ENCODE data around the gene CGREF1. TPM values are rescaled to one million over a fixed set of nuclear protein-coding genes. Genes with fewer than 3 reads are reported as not detected.

Gene CGREF1
- total RNA-seq, 2 donors from 2014 or later: 1.0 to 3.0 TPM

DNA sequence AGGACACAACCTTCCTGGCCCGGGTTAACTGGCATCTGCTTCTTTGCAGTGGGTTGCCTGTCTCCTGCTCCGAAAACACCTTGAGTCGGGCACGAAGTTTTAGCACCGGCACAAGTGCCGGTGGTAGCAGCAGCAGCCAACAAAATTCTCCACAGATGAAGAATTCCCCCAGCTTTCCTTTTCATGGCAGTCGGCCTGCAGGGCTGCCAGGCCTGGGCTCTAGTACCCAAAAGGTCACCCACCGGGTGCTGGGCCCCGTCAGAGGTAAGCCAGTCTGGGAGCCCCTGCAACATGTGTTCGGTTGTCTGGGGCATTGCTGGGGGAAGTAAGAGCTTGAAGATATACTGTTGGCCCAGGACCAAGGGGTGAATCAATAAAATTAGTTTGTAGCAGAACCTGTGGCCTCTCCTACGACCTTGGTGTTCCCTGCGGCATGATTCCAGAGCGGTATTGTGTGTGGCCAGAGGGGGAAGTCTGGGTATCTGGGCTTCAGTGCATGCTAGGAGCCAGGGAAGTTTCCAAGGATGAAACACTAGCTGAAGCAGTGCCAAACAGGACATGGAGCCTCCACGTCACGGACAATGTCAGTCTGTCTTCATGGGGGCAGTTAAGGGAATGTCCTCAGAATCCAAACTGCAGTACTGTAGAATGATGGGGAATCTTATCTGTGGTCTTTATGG, 59.6 kb downstream of the CGREF1 start:
- DNase-seq: peak in 3 of 4 donors; percentile 35 to 52 (median 42)
- H3K4me3 ChIP-seq: no peak overlapping the region
- H3K9me3 ChIP-seq: no peaks in the 10 kb centered on the region
- no peak for TF ChIP-seq POLR2A (IDR thresholded peaks at IDR 0.05)
- no peak for TF ChIP-seq CTCF (IDR thresholded peaks at IDR 0.05)
- peaks cover 0 to 2% of the 10 kb centered on the region in 2 donors for H3K36me3 ChIP-seq (replicated peaks in 1 of 2; ENCODE audit: insufficient read depth in 1 of 2, low read depth in 2 of 2)
- H3K27me3 ChIP-seq: no peaks in the 10 kb centered on the region
- H3K4me1 ChIP-seq: peaks cover 15% of the 10 kb centered on the region
- peak overlapping the region in 3 of 4 donors; percentile 31 to 50 (median 42) for H3K27ac ChIP-seq
- peak; percentile 54 for ATAC-seq
- intact Hi-C loops (cut with DNase I): no loop called here
- WGBS, 2 donors: 28 to 38% methylated on average over 4 to 15 of the region's 15 CpGs

DNA sequence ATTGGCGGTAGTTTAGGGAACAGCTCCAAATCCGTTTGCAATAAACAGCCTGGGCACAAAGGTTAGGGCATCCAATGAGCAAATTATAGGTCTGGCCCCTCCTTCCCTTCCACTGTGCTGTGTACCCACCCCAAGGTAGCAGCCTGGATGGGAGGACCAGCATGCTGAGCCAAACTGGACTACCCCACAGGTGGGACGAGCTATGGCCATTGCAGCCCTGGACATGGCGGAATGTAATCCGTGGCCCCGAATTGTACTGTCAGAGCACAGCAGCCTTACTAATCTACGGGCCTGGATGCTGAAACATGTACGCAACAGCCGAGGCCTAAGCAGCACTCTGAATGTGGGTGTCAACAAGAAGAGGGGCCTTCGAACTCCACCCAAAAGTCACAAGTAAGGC, 60.7 kb downstream of the CGREF1 start:
- intact Hi-C loops (cut with DNase I): no loop called here
- Histone ChIP-seq H3K4me3 (no peak overlapping the region), H3K4me1 (peaks cover 15% of the 10 kb centered on the region), H3K36me3 (replicated peaks in 1 of 2; ENCODE audit: insufficient read depth in 1 of 2, low read depth in 2 of 2) (peaks cover 0 to 2% of the 10 kb centered on the region in 2 donors), H3K27ac (no peak overlapping the region), H3K9me3 (no peaks in the 10 kb centered on the region), H3K27me3 (no peaks in the 10 kb centered on the region)
- ATAC-seq: no peak
- no peak for DNase-seq
- no peak for TF ChIP-seq POLR2A (IDR thresholded peaks at IDR 0.05)
- no peak for TF ChIP-seq CTCF (IDR thresholded peaks at IDR 0.05)
- 88 to 96% methylated on average over 10 of the region's 10 CpGs for WGBS, 2 donors

- Histone ChIP-seq H3K27ac (no peak overlapping the region), H3K9me3 (no peaks in the 10 kb centered on the region), H3K27me3 (no peaks in the 10 kb centered on the region), H3K36me3 (replicated peaks in 1 of 2; ENCODE audit: insufficient read depth in 1 of 2, low read depth in 2 of 2) (peaks cover 0 to 2% of the 10 kb centered on the region in 2 donors), H3K4me1 (peaks cover 21% of the 10 kb centered on the region), H3K4me3 (no peak overlapping the region)
- ATAC-seq (no peak), DNase-seq (no peak)
- 88 to 93% methylated on average over 6 of the region's 6 CpGs for WGBS, 2 donors
- TF ChIP-seq POLR2A (IDR thresholded peaks at IDR 0.05) (no peak), CTCF (IDR thresholded peaks at IDR 0.05) (no peak)
- intact Hi-C loops (cut with DNase I): no loop called here
Measured at GRCh38 chr2:27057184-27057583, 61.7 kb downstream of the CGREF1 start.

DNA sequence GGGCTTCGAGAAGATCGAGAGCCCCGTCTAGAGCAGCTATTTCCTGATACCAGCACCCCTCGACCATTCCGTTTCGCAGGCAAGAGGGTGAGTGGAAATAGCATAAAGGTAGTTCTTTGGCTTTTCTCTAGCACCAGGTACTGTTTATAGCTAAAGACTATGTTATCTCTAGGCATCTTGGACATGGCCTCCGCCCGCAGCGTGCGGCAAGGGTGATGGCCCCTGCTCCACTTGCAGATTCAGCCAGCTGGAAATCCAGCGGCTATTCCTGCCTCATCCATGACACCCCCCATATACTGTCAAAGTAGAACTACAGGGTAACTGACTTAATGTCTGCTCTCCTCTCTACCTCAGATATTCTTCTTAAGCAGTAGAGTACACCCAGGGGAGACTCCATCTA, 64.2 kb downstream of the CGREF1 start:
- Histone ChIP-seq H3K27ac (no peak overlapping the region), H3K9me3 (no peaks in the 10 kb centered on the region), H3K4me1 (peaks cover 25% of the 10 kb centered on the region), H3K36me3 (replicated peaks in 1 of 2; ENCODE audit: insufficient read depth in 1 of 2, low read depth in 2 of 2) (peaks cover 0 to 2% of the 10 kb centered on the region in 2 donors), H3K27me3 (no peaks in the 10 kb centered on the region), H3K4me3 (no peak overlapping the region)
- no peak for DNase-seq
- no peak for TF ChIP-seq CTCF (IDR thresholded peaks at IDR 0.05)
- TF ChIP-seq POLR2A (IDR thresholded peaks at IDR 0.05): no peak
- intact Hi-C loops (cut with DNase I): no loop called here
- WGBS, 2 donors: 92 to 96% methylated on average over 11 of the region's 11 CpGs
- no peak for ATAC-seq

GRCh38 chr2:27053776-27054175, 65.2 kb downstream of the CGREF1 start:
- peaks cover 0 to 2% of the 10 kb centered on the region in 2 donors for H3K36me3 ChIP-seq (replicated peaks in 1 of 2; ENCODE audit: insufficient read depth in 1 of 2, low read depth in 2 of 2)

More at GRCh38 chr2:27053776-27054175, 65.2 kb downstream of the CGREF1 start:
- WGBS, 2 donors: 87 to 88% methylated on average over 8 of the region's 8 CpGs
- TF ChIP-seq CTCF (IDR thresholded peaks at IDR 0.05): no peak
- TF ChIP-seq POLR2A (IDR thresholded peaks at IDR 0.05): no peak
- Histone ChIP-seq H3K27ac (no peak overlapping the region), H3K27me3 (no peaks in the 10 kb centered on the region), H3K9me3 (no peaks in the 10 kb centered on the region), H3K4me3 (no peak overlapping the region), H3K4me1 (peaks cover 22% of the 10 kb centered on the region)
- intact Hi-C loops (cut with DNase I): no loop called here
- DNase-seq: no peak
- ATAC-seq: no peak

Data from body of pancreas (tissue), 4 donors.